IMR-90 (cell line): ENCODE results near the gene DISC1. TPM values are rescaled to one million over a fixed set of nuclear protein-coding genes. Genes with fewer than 3 reads are reported as not detected.

Experiments used
- ATAC-seq: fragments of 200-7000 bp; cut with Tn5 transposase; 2 replicates; pipeline ENCODE4 v1.9.1; 2020; ENCODE audit warnings: low read depth, mild to moderate bottlenecking, moderate library complexity
- BruUV-seq: library from RNA; stranded (reverse); fragments of 400-500 nt; replicated peaks from 2 replicates; lab custom pipeline; 2021; lab: Mats Ljungman, UMichigan
- CTCF ChIA-PET: fragments of 300-600 bp; formaldehyde crosslinking; extraction: SDS; loops from one replicate; lab custom pipeline; 2021; ENCODE audit warnings: antibody characterized with exemption; lab: Yijun Ruan, JAX
- POLR2A ChIA-PET: fragments of 300-600 bp; sonication (Branson Sonifier 250); formaldehyde crosslinking; loops from one replicate; lab custom pipeline; 2022; ENCODE audit warnings: antibody characterized with exemption; ENCODE audit not compliant: unreplicated experiment; lab: Charles Lee
- DNase-seq: peaks from one replicate; pipeline ENCODE4 v3.0.0; 2013
- H2AFZ ChIP-seq: replicated peaks from 2 replicates; pipeline ENCODE3; 2013; ENCODE audit warnings: low read length, mild to moderate bottlenecking; ENCODE audit not compliant: poor library complexity
- H2AK5ac ChIP-seq: 2 replicates; pipeline ENCODE4 v1.6.1; 2013; ENCODE audit warnings: low read depth, low read length, inconsistent platforms
- H2AK9ac ChIP-seq: replicated peaks from 2 replicates; pipeline ENCODE3; 2013; ENCODE audit warnings: mild to moderate bottlenecking, low read depth, low read length, moderate library complexity; ENCODE audit not compliant: poor library complexity
- H2BK120ac ChIP-seq: 2 replicates; pipeline ENCODE4 v1.6.1; 2013; ENCODE audit warnings: low read depth, low read length, inconsistent platforms
- H2BK15ac ChIP-seq: 3 replicates; pipeline ENCODE4 v1.6.1; 2013; ENCODE audit warnings: low read depth, low read length, inconsistent platforms
- H2BK20ac ChIP-seq: 2 replicates; pipeline ENCODE4 v1.6.1; 2013; ENCODE audit warnings: low read depth, mild to moderate bottlenecking, inconsistent platforms, low read length, moderate library complexity
- H2BK5ac ChIP-seq: 2 replicates; pipeline ENCODE4 v1.6.1; 2013; ENCODE audit warnings: mild to moderate bottlenecking, low read depth, low read length, inconsistent platforms; ENCODE audit not compliant: poor library complexity, severe bottlenecking
- H3K14ac ChIP-seq: replicated peaks from 2 replicates; pipeline ENCODE4 v1.6.1; 2013; ENCODE audit warnings: low read depth, low read length, inconsistent platforms
- H3K18ac ChIP-seq: 2 replicates; pipeline ENCODE4 v1.6.1; 2013; ENCODE audit warnings: low read depth, low read length, control low read depth
- H3K23ac ChIP-seq: 2 replicates; pipeline ENCODE4 v1.6.1; 2013; ENCODE audit warnings: low read depth, low read length, inconsistent platforms
- H3K27ac ChIP-seq: 2 replicates; pipeline ENCODE4 v1.5.1; 2013; ENCODE audit warnings: mild to moderate bottlenecking, control low read depth, low read length; ENCODE audit not compliant: insufficient read depth
- H3K27me3 ChIP-seq: 2 replicates; pipeline ENCODE4 v1.6.1; 2013; ENCODE audit warnings: low read length; ENCODE audit not compliant: control insufficient read depth, insufficient read depth
- H3K36me3 ChIP-seq: 2 replicates; pipeline ENCODE4 v1.6.1; 2013; ENCODE audit warnings: low read length, mixed read lengths; ENCODE audit not compliant: control insufficient read depth, insufficient read depth
- H3K4ac ChIP-seq: 2 replicates; pipeline ENCODE4 v1.6.1; 2013; ENCODE audit warnings: low read depth, low read length, inconsistent platforms
- H3K4me1 ChIP-seq: 2 replicates; pipeline ENCODE4 v1.6.1; 2013; ENCODE audit warnings: low read length, mixed read lengths; ENCODE audit not compliant: control insufficient read depth, insufficient read depth
- H3K4me2 ChIP-seq: 2 replicates; pipeline ENCODE4 v1.6.1; 2013; ENCODE audit warnings: low read depth, mild to moderate bottlenecking, control low read depth, low read length, moderate library complexity
- H3K4me3 ChIP-seq: 2 replicates; pipeline ENCODE4 v1.5.1; 2013; ENCODE audit warnings: low read depth, mild to moderate bottlenecking, control low read depth, low read length, moderate library complexity; ENCODE audit not compliant: insufficient read depth
- H3K56ac ChIP-seq: 2 replicates; pipeline ENCODE4 v1.6.1; 2013; ENCODE audit warnings: low read length, inconsistent platforms; ENCODE audit not compliant: insufficient read depth; ENCODE audit errors: extremely low read depth
- H3K79me1 ChIP-seq, 2 experiments: 2 replicates each; pipeline ENCODE4 v1.6.1; 2013; ENCODE audit warnings: low read length in 2 of 2, inconsistent platforms in 1 of 2, low read depth in 1 of 2
- H3K9ac ChIP-seq: 2 replicates; pipeline ENCODE4 v1.6.1; 2013; ENCODE audit warnings: low read depth, low read length, control low read depth
- H3K9me1 ChIP-seq: 2 replicates; pipeline ENCODE4 v1.6.1; 2013; ENCODE audit warnings: low read length, inconsistent platforms; ENCODE audit not compliant: insufficient read depth
- H3K9me3 ChIP-seq: 2 replicates; pipeline ENCODE4 v1.6.1; 2013; ENCODE audit warnings: low read length; ENCODE audit not compliant: control insufficient read depth, insufficient read depth
- H4K20me1 ChIP-seq: 2 replicates; pipeline ENCODE4 v1.6.1; 2013; ENCODE audit warnings: low read length, inconsistent platforms; ENCODE audit not compliant: insufficient read depth
- H4K5ac ChIP-seq: 2 replicates; pipeline ENCODE4 v1.6.1; 2013; ENCODE audit warnings: mild to moderate bottlenecking, low read depth, low read length, control low read depth
- H4K8ac ChIP-seq, 2 experiments: 2 replicates each; pipeline ENCODE4 v1.6.1; 2013; ENCODE audit warnings: low read depth in 2 of 2, low read length in 2 of 2, control low read depth in 1 of 2, inconsistent platforms in 1 of 2
- H4K91ac ChIP-seq: 2 replicates; pipeline ENCODE4 v1.6.1; 2013; ENCODE audit warnings: low read depth, low read length, inconsistent platforms; ENCODE audit not compliant: insufficient read depth
- FOS ChIP-seq: fragments of 150-350 bp; IDR thresholded peaks from 2 replicates; pipeline ENCODE4 v1.6.1; 2016; ENCODE audit warnings: low read depth, low read length
- MAZ ChIP-seq: IDR thresholded peaks from 2 replicates; pipeline ENCODE4 v1.6.1; 2012; ENCODE audit warnings: low read depth, mild to moderate bottlenecking, low read length, improper control_type of control experiment, moderate library complexity, borderline replicate concordance
- MXI1 ChIP-seq: IDR thresholded peaks from 2 replicates; pipeline ENCODE4 v1.6.1; 2012; ENCODE audit warnings: low read depth, mild to moderate bottlenecking, low read length, moderate library complexity, borderline replicate concordance
- NFE2L2 ChIP-seq: fragments of 150-350 bp; IDR thresholded peaks from 2 replicates; pipeline ENCODE4 v1.6.1; 2016; ENCODE audit warnings: low read depth, mild to moderate bottlenecking, low read length
- POLR2A ChIP-seq: IDR thresholded peaks from 2 replicates; pipeline ENCODE4 v1.6.1; 2012; ENCODE audit warnings: mild to moderate bottlenecking, low read depth, low read length
- RAD21 ChIP-seq: IDR thresholded peaks from 2 replicates; pipeline ENCODE4 v1.6.1; 2012; ENCODE audit warnings: low read length, improper control_type of control experiment
- RFX5 ChIP-seq: IDR thresholded peaks from 2 replicates; pipeline ENCODE4 v1.8.0; 2012; ENCODE audit warnings: low read depth, mild to moderate bottlenecking, low read length, moderate library complexity
- WGBS, 2 experiments: methylation state at CpG; one replicate each; pipeline versions ENCODE4 v1.1.5 to v1.1.7; 2013; ENCODE audit warnings: missing lambda C conversion rate in 2 of 2; ENCODE audit not compliant: insufficient read length in 1 of 2; ENCODE audit errors: extremely low coverage in 2 of 2; 5-methylcytosine and 5-hydroxymethylcytosine counted together
- dilution Hi-C: fragments of 300-500 bp; cut with HindIII; formaldehyde crosslinking; loops from one replicate; pipeline ENCODE4 v1.14.3; 2018; ENCODE audit warnings: low sequenced_read_pairs; ENCODE audit not compliant: unreplicated experiment
- in situ Hi-C: fragments of 300-500 bp; cut with MboI; formaldehyde crosslinking; loops from 3 replicates; pipeline ENCODE4 v1.14.3; 2019; ENCODE audit warnings: low sequenced_read_pairs, inconsistent platforms, mixed read lengths
- intact Hi-C: fragments of 100-400 bp; cut with micrococcal nuclease; formaldehyde crosslinking; loops from 2 replicates; pipeline ENCODE4 v1.10.0; 2022
- polyA plus RNA-seq, 3 experiments: library from polyadenylated mRNA; depleted of rRNA; stranded (reverse); fragments of >200 nt; gene quantifications; 2 replicates each; pipeline ENCODE4 v1.2.3, GENCODE V29; 2012; ENCODE audit warnings: low replicate concordance in 1 of 3
- total RNA-seq: library from RNA; depleted of rRNA; stranded (reverse); fragments of >200 nt; gene quantifications from 2 replicates; pipeline ENCODE4 v1.2.3, GENCODE V29; 2012
- TF ChIP-seq, protein P1 (sequence below): fragments of 150-350 bp; IDR thresholded peaks from 2 replicates; pipeline ENCODE4 v1.6.1; 2016; ENCODE audit warnings: low read depth, mild to moderate bottlenecking, low read length, moderate library complexity, borderline replicate concordance
- TF ChIP-seq, protein P2 (sequence below): fragments of 150-350 bp; IDR thresholded peaks from 2 replicates; pipeline ENCODE4 v1.6.1; 2017; ENCODE audit warnings: mild to moderate bottlenecking, antibody characterized with exemption, low read length, low read depth

DISC1 gene
- total and polyA plus RNA-seq, 2 of the 4 experiments (the other 2 are of a cell fraction): 2.2 to 7.0 TPM

DNA sequence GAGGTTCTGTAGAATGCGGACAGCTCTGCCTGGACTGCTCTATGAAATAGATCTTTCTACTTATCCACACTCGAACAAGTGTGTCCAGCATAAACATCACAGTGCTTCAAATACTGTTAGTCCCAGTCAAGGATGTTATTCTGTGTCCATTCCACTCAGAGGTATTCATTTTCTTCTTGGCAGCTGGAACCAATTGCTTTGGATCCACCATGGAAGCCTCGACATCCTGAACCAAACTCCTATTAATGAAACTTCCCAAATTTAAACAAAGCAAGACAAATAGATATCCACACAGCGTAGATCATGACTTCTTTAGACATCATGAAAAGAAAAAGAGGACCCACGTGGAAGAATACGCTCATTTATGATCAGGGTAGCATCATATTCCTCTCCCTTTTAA is 95.8 kb downstream of the DISC1 start:
- Histone ChIP-seq H2BK120ac (no peak overlapping the region), H3K56ac (no peak overlapping the region), H2AK5ac (no peak overlapping the region), H2BK5ac (no peak overlapping the region), H3K14ac (no peak overlapping the region), H3K79me1 (no peaks in the 10 kb centered on the region; a peak in 1 of 4 replicates), H4K20me1 (no peaks in the 10 kb centered on the region), H2AK9ac (no peak overlapping the region), H3K9me1 (peaks cover 3% of the 10 kb centered on the region; the same call in 1 of the 2 replicates), H2AFZ (no peak overlapping the region), H4K5ac (no peak overlapping the region), H3K4me3 (no peak overlapping the region), H3K4me2 (no peak overlapping the region), H3K23ac (no peak overlapping the region), H3K9ac (no peak overlapping the region), H3K4ac (no peak overlapping the region), H3K27me3 (no peaks in the 10 kb centered on the region), H4K8ac (no peak overlapping the region), H3K18ac (no peak overlapping the region), H2BK20ac (no peak overlapping the region), H3K27ac (no peak overlapping the region), H2BK15ac (no peak overlapping the region), H3K4me1 (no peaks in the 10 kb centered on the region), H4K91ac (no peak overlapping the region), H3K36me3 (no peaks in the 10 kb centered on the region), H3K9me3 (no peaks in the 10 kb centered on the region)
- ATAC-seq: no peak
- TF ChIP-seq MXI1: no peak
- no peak for TF ChIP-seq POLR2A
- TF ChIP-seq FOS: no peak
- no peak for TF ChIP-seq NFE2L2
- TF ChIP-seq, protein P1, sequence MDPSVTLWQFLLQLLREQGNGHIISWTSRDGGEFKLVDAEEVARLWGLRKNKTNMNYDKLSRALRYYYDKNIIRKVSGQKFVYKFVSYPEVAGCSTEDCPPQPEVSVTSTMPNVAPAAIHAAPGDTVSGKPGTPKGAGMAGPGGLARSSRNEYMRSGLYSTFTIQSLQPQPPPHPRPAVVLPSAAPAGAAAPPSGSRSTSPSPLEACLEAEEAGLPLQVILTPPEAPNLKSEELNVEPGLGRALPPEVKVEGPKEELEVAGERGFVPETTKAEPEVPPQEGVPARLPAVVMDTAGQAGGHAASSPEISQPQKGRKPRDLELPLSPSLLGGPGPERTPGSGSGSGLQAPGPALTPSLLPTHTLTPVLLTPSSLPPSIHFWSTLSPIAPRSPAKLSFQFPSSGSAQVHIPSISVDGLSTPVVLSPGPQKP: no peak
- no peak for TF ChIP-seq RFX5
- TF ChIP-seq MAZ: no peak
- TF ChIP-seq, protein P2, sequence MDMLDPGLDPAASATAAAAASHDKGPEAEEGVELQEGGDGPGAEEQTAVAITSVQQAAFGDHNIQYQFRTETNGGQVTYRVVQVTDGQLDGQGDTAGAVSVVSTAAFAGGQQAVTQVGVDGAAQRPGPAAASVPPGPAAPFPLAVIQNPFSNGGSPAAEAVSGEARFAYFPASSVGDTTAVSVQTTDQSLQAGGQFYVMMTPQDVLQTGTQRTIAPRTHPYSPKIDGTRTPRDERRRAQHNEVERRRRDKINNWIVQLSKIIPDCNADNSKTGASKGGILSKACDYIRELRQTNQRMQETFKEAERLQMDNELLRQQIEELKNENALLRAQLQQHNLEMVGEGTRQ: no peak
- no peak for TF ChIP-seq RAD21
- in situ Hi-C loops (no loop called here), dilution Hi-C loops (no loop called here), intact Hi-C loops (no loop called here)
- WGBS, 2 experiments: no CpG with 5 or more reads among the region's 6 CpGs
- CTCF ChIA-PET: no interaction called here
- POLR2A ChIA-PET: no interaction called here
- no TSS peak for BruUV-seq
- no peak for DNase-seq
